HG02610 (cell line): Measurements from ENCODE around the gene KLHL30.

Experiments used
- ATAC-seq: cut with Tn5 transposase; IDR thresholded peaks from one replicate; pipeline ENCODE4 v1.9.1; 2021; ENCODE audit warnings: mild to moderate bottlenecking, moderate library complexity; ENCODE audit not compliant: unreplicated experiment

The KLHL30 gene

GRCh38 chr2:238138331-238139195 lies at the start of gene KLHL30:
TSS of gene KLHL30 (plus strand) at chr2:238138668. CDS start at chr2:238140755, 2,087 bp downstream.
- no peak for ATAC-seq

- ATAC-seq = no peak
Measured at GRCh38 chr2:238090887-238091286, 47.6 kb upstream of the KLHL30 start.

GRCh38 chr2:238091436-238092060 lies 46.9 kb upstream of the KLHL30 start:
- no peak for ATAC-seq

- ATAC-seq = no peak
Measured at GRCh38 chr2:238092486-238093035, 45.9 kb upstream of the KLHL30 start.

GRCh38 chr2:238093181-238094140 lies 45.0 kb upstream of the KLHL30 start:
- ATAC-seq = no peak

- ATAC-seq = no peak
Measured at GRCh38 chr2:238094438-238095022, 43.9 kb upstream of the KLHL30 start.

- no peak for ATAC-seq
Measured at GRCh38 chr2:238095143-238095542, 43.3 kb upstream of the KLHL30 start.

- ATAC-seq = no peak
Measured at GRCh38 chr2:238096311-238097011, 42.0 kb upstream of the KLHL30 start.

- ATAC-seq = no peak
Measured at GRCh38 chr2:238097201-238097987, 41.1 kb upstream of the KLHL30 start.

GRCh38 chr2:238097988-238098871 lies 40.2 kb upstream of the KLHL30 start:
- ATAC-seq = no peak

GRCh38 chr2:238098901-238099713 lies 39.4 kb upstream of the KLHL30 start:
- ATAC-seq = no peak

- ATAC-seq = no peak
Measured at GRCh38 chr2:238099714-238100048, 38.8 kb upstream of the KLHL30 start.

- ATAC-seq = no peak
Measured at GRCh38 chr2:238100049-238100820, 38.2 kb upstream of the KLHL30 start, which contains the start of gene ESPNL. TSS of gene ESPNL (plus strand) at chr2:238100340. CDS start at chr2:238100420, 80 bp downstream.

- no peak for ATAC-seq
Measured at GRCh38 chr2:238100821-238101771, 37.4 kb upstream of the KLHL30 start.
